Activated CD4-positive, alpha-beta memory T cell treated with anti-CD3 and anti-CD28 coated beads for 36 hours (primary cell): Measurements from ENCODE around the gene CBX7. TPM values are rescaled to one million over a fixed set of nuclear protein-coding genes. Genes with fewer than 3 reads are reported as not detected.

Experiments used
- CTCF ChIA-PET: fragments of 350-600 bp; sonication (Branson Sonifier 250); formaldehyde crosslinking; loops from one replicate; lab custom pipeline; 2021; ENCODE audit warnings: antibody characterized with exemption, inconsistent platforms; lab: Charles Lee
- POLR2A ChIA-PET: fragments of 350-600 bp; sonication (Branson Sonifier 250); formaldehyde crosslinking; loops from one replicate; lab custom pipeline; 2021; ENCODE audit warnings: antibody characterized with exemption; lab: Charles Lee
- DNase-seq: peaks from one replicate; pipeline ENCODE4 v3.0.0-alpha.2; 2020
- H3K27ac Mint-ChIP-seq: one replicate; pipeline ENCODE4 v1.8.0; 2021; ENCODE audit warnings: mixed read lengths
- H3K27me3 Mint-ChIP-seq: one replicate; pipeline ENCODE4 v1.8.0; 2021; ENCODE audit warnings: mixed read lengths
- H3K36me3 Mint-ChIP-seq: one replicate; pipeline ENCODE4 v1.8.0; 2021; ENCODE audit warnings: mixed read lengths
- H3K4me1 Mint-ChIP-seq: one replicate; pipeline ENCODE4 v1.8.0; 2021; ENCODE audit warnings: low read depth, mixed read lengths
- H3K4me3 Mint-ChIP-seq: one replicate; pipeline ENCODE4 v1.8.0; 2021; ENCODE audit warnings: mild to moderate bottlenecking, mixed read lengths
- H3K9me3 Mint-ChIP-seq: one replicate; pipeline ENCODE4 v1.8.0; 2021; ENCODE audit warnings: mixed read lengths
- intact Hi-C: fragments of 100-400 bp; cut with micrococcal nuclease; formaldehyde crosslinking; loops from one replicate; pipeline ENCODE4 v1.15.1; 2023
- total RNA-seq, 2 experiments: library from RNA; stranded (reverse); gene quantifications; one replicate each; pipeline ENCODE4 v1.2.3, GENCODE V29; 2021

Gene CBX7
- total RNA-seq, 2 experiments from 2014 or later = 35.7 to 37.7 TPM

DNA sequence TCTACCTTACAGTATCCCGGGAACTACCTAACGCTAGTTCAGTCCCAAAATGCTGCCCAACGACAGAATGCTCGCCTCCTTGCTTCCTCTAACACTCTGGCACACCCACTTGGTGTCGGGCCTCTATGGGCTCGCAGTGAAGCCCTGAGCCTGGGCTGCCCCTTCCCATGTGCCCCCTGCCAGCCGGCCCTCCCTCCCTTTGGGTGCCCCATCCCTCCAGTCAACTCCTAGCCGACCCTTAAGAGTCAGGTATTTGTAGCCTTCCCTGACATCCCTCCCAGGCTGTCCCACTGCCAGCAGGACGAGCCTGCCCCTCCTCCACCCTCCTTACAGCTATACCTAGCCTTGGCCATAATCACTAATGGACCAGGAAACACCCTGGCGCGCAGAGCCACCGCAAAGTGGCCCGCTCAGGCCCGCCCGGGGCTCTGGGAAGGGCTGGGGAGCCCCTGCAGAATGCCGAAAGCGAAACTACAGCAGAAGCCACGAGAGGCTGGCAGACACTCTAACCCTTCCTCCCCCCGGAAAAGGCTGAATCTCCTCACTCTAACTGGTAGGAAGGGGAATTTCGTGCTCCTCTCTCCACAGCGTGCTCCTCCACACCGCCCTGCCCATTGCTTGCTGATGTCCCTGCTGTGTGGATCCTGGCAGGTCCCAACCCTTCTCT is 8.2 kb downstream of the CBX7 start:
- Mint-ChIP-seq H3K4me1 (peaks cover 31% of the 10 kb centered on the region), H3K27ac (peak overlapping the region; percentile 85), H3K4me3 (peak overlapping the region; percentile 87), H3K27me3 (no peaks in the 10 kb centered on the region), H3K9me3 (no peaks in the 10 kb centered on the region), H3K36me3 (no peaks in the 10 kb centered on the region)
- DNase-seq = peak; percentile 73
- POLR2A ChIA-PET = interaction anchor here (1.3 kb wide), 1 partner anchor 174 kb away, joined by 3 read pairs; no protein-coding TSS in a partner anchor
- intact Hi-C loops = loop anchor here (1.0 kb wide), 1 partner anchor 8 kb away; the partner anchor contains the start of gene CBX7
- CTCF ChIA-PET = interaction anchor here (2.3 kb wide), 1 partner anchor 26 kb away, joined by 5 read pairs; no protein-coding TSS in a partner anchor

DNA sequence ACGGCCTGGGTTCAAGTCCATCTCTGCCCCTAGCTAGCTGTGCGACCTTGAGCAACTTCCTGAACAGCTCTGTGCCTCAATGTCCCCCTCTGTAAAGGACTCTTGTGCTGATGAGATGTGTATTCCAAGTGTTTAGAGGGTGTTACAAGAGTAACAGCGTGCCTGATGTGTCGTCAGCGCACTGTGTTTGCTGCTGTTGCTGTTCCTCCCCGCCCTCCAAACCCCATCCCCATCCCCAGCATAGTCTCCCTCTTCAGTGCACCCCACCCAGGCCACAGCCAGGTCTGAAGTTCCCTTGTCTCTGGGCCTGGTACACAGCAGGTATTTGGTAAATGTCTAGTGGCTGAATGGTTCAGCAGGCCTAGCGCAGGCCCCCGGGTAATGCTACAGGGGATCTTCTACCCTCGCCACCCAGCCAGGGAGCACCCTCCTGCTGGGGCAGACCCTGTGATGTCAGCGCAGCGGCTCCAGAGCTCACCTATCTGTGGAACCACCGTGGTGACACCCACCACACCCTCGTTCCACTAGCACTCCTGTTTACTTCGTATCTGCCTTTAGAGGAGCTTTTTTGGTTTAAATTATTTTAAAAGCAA is 10.3 kb downstream of the CBX7 start:
- ChIA-PET CTCF (interaction anchor here (1.1 to 2.3 kb wide), 5 partner anchors 7 to 373 kb away, joined by 3 to 8 read pairs (median 5); no protein-coding TSS in a partner anchor), POLR2A (interaction anchor here (1.0 kb wide), 1 partner anchor 24 kb away, joined by 3 read pairs; no protein-coding TSS in a partner anchor)
- no peak overlapping the region for H3K27ac Mint-ChIP-seq

DNA sequence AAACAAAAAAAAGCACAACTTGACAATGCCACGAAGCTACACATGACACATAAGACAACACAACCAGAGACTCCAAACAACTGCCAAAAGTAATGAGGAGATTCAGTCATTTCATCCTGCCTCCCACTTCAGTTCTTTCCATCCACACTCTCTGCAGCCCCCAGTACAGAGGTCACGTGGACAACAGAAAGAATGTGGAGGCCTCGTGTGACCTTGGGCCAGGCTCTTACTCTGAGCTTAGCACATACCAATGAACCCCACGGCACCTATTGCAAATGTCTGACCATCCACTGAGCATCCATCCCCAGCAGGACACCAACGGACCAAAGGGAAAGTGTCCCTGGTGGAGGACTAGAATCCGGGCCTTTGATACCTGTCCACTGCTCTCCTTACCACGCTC is 12.5 kb downstream of the CBX7 start:
- CTCF ChIA-PET = no interaction called here
- H3K27me3 Mint-ChIP-seq = no peaks in the 10 kb centered on the region
- H3K4me1 Mint-ChIP-seq = peaks cover 7% of the 10 kb centered on the region
- H3K36me3 Mint-ChIP-seq = peaks cover 2% of the 10 kb centered on the region
- no peak for DNase-seq
- no peak overlapping the region for H3K4me3 Mint-ChIP-seq
- H3K27ac Mint-ChIP-seq = no peak overlapping the region
- no peaks in the 10 kb centered on the region for H3K9me3 Mint-ChIP-seq
- POLR2A ChIA-PET = no interaction called here
- intact Hi-C loops = no loop called here

More for the DNA sequence above, 10.3 kb downstream of the CBX7 start:
- intact Hi-C loops = no loop called here
- Mint-ChIP-seq H3K27me3 (no peaks in the 10 kb centered on the region), H3K36me3 (peaks cover 2% of the 10 kb centered on the region), H3K9me3 (no peaks in the 10 kb centered on the region), H3K4me1 (peaks cover 16% of the 10 kb centered on the region), H3K4me3 (no peak overlapping the region)
- no peak for DNase-seq

DNA sequence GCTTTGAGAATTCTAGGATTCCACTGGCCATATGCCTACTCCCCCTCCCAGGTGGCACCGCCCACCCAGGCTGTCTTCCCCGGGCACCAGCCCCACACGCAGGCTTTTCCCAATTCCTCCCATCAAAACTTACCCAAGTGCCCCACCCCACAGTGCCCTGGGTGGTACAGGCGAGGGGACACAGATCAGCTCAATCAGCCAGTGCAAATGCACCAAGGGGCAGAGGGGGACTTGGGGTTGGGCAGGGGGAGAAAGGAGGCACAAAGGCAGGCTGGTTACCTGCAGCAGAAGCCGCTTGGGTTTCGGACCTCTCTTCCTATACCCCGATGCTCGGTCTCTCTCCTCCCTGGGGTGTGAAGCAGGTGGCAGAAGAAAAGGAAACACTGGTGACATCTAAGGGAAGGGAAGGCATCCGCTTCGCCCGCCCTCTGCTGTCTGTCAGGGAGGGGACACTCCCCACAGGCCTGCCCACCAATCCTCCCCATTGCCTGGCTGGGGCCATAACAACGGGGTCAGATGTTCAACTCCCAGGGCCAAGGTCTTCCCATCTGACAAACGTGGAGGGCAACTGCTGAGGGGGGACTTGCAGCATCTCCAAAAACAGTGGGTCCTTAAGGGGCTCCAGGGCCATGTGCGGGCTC is 14.0 kb downstream of the CBX7 start:
- H3K36me3 Mint-ChIP-seq = peaks cover 2% of the 10 kb centered on the region
- H3K4me3 Mint-ChIP-seq = no peak overlapping the region
- intact Hi-C loops = no loop called here
- no peak overlapping the region for H3K27ac Mint-ChIP-seq
- H3K27me3 Mint-ChIP-seq = no peaks in the 10 kb centered on the region
- CTCF ChIA-PET = no interaction called here
- no peaks in the 10 kb centered on the region for H3K4me1 Mint-ChIP-seq
- no peak for DNase-seq
- no peaks in the 10 kb centered on the region for H3K9me3 Mint-ChIP-seq
- POLR2A ChIA-PET = interaction anchor here (0.7 kb wide), 1 partner anchor 35 kb away, joined by 4 read pairs; no protein-coding TSS in a partner anchor

DNA sequence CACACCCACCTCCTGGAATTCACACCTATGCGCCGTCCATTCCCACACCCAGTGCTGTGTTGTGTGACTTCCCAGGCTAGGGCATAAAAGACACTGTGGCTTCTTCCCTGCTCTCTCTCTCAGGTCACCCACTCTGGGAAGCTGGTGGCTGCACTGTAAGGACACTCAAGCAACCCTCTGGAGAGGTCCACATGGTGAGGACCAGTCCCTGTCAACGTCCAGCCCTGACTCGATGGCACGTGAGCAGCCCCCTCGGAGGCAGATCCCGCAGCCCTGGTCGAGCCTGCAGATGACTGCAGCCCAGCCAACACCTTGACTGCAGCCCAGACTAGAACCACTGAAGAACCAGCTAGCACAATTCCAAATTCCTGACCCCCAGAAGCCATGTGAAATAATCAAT is 16.2 kb downstream of the CBX7 start:
- ChIA-PET POLR2A (no interaction called here), CTCF (interaction anchor here (1.2 to 2.0 kb wide), 3 partner anchors 35 to 170 kb away, joined by 3 to 6 read pairs (median 3); partner anchors contain the start of gene APOBEC3C)
- Mint-ChIP-seq H3K27me3 (no peaks in the 10 kb centered on the region), H3K36me3 (peaks cover 2% of the 10 kb centered on the region), H3K27ac (no peak overlapping the region), H3K4me1 (no peaks in the 10 kb centered on the region), H3K4me3 (no peak overlapping the region), H3K9me3 (no peaks in the 10 kb centered on the region)
- intact Hi-C loops = no loop called here
- no peak for DNase-seq

DNA sequence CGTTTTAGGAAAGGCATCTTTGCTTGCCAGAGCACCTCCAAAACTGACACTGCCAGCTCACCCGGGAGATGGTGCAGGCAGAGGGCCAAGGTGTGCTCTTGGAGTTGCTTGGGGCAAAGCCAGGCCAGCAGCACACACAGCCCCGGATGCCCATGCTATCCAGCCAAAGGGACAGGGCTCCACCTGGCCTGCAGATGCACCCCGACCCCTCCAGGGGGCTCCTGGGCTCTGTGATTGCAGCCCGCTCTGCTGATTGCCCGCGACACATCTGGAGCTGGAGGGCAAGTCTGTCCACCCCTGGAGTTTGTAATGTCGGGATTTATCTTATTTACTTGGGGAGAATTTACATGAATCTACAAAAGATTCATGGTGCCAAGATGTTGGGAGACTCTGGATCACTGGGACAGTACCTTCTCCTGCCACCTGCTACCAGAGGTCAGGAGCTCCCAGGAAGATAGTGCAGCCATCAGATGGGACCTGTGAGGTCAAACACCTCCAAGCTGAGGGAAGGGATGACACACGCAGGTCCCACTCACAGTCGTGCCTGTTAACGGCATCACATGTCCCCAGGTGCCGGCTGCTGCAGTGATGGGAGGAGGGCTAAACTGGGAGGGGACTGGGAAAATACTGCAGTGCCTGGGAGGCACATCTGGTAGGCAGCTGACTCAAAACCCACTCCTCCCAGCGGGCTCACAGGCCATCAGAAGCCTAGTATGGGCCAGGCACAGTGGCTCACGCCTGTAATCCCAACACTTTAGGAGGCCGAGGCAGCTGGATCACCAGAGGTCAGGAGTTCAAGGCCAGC is 17.2 kb downstream of the CBX7 start:
- ChIA-PET POLR2A (no interaction called here), CTCF (interaction anchor here (0.5 to 2.0 kb wide), 11 partner anchors 8 to 1498 kb away, joined by 3 to 6 read pairs (median 3); partner anchors contain the start of gene APOBEC3C)
- no peaks in the 10 kb centered on the region for H3K9me3 Mint-ChIP-seq
- no peaks in the 10 kb centered on the region for H3K4me1 Mint-ChIP-seq
- intact Hi-C loops = no loop called here
- no peaks in the 10 kb centered on the region for H3K27me3 Mint-ChIP-seq
- DNase-seq = peak; percentile 54
- H3K4me3 Mint-ChIP-seq = no peak overlapping the region
- H3K27ac Mint-ChIP-seq = no peak overlapping the region
- H3K36me3 Mint-ChIP-seq = peaks cover 2% of the 10 kb centered on the region

DNA sequence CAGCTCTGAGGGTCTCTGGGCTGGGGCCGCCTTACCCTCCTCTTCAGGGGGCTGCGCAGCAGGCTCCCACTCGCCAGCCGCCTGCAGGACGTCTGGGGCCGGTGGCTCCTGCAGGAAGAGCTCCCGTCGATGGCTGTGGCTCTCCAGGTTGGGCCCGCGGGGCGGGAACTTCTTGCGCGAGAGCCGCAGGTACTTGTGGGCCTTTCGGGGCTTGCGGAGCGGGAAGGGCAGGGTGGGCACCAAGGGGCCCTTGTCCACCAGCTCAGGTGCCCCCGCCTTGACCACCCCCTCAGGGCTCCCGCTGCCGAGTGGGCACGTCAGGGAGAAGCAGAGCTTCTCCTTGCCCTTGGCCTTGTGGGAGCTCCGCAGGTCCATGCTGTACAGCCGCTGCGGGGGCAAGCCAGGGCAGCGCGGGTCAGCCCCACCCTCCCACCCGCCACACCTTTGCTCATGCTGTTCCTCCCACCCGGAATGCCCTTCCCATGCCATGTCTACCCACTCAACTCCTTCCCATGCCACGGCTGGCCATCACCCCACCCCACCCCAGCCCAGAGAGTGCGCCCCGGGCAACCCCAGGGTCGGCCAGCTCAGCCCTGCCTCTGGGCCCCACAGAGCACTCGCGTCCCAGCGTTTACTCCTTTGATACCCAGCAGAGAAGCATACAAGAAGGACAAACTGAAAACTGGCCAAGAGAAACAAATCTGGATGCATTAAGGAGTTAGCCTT is 18.0 kb downstream of the CBX7 start:
- Mint-ChIP-seq H3K4me1 (no peaks in the 10 kb centered on the region), H3K9me3 (no peaks in the 10 kb centered on the region), H3K27me3 (no peaks in the 10 kb centered on the region), H3K4me3 (no peak overlapping the region), H3K36me3 (peaks cover 2% of the 10 kb centered on the region), H3K27ac (no peak overlapping the region)
- DNase-seq = no peak
- CTCF ChIA-PET = interaction anchor here (0.5 to 2.0 kb wide), 7 partner anchors 8 to 1499 kb away, joined by 3 to 6 read pairs (median 3); partner anchors contain the start of gene APOBEC3C
- intact Hi-C loops = no loop called here
- POLR2A ChIA-PET = no interaction called here

DNA sequence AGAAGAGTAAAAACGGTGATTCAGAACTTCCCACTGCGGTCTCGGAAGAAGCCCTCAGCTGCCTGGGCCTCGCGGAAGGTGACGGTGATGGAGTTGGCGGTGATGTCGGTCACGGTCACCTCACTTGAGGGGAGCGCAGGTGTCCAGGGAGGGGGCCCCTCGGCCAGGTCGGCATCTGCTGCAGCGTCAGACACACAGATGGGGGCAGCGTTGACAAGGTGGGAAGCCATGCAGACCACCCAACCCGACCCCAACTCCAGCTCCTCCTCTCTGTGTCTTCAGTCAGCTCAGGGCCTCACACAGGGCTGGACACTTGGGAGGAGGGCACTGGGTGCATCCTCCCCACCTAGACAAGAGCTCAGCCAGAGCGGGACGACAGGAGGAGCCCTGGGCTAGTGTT is 18.6 kb downstream of the CBX7 start:
- Mint-ChIP-seq H3K4me3 (no peak overlapping the region), H3K27me3 (no peaks in the 10 kb centered on the region), H3K27ac (no peak overlapping the region), H3K36me3 (peaks cover 2% of the 10 kb centered on the region), H3K9me3 (no peaks in the 10 kb centered on the region), H3K4me1 (peaks cover 2% of the 10 kb centered on the region)
- ChIA-PET POLR2A (no interaction called here), CTCF (interaction anchor here (0.6 to 1.5 kb wide), 2 partner anchors 16 to 131 kb away, joined by 3 read pairs; no protein-coding TSS in a partner anchor)
- intact Hi-C loops = no loop called here
- no peak for DNase-seq

DNA sequence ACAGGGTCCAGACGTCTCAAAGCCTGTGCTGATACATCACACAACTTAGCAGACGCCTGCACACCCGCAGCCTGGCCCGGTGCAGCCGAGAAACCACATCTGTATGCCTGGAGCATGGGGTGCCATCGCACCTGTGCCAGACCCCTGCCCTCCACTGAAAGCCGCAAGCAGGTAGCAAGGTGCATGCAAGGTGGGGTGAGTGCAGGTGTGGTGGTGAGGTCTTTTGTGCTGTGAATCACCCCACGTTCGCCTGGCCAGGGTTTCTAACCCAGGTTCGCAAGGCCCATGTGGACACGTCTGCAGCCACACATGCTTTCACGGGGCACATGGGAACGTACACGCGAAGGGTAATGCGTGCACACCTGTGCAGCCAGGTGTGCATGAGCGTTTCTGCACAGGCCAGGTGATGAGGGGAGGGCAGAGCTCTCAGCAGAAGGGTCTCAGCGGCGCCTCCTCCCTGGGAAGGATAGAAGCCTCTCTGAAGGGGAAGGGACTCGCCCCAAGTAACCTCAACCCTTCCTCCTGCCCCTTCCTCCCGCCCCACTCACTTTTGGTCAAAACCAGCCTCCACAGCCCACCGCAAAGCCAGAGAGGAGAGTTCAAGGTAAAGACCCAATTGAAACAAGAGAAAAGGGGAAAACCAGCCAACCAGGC is 19.5 kb downstream of the CBX7 start:
- H3K27me3 Mint-ChIP-seq = no peaks in the 10 kb centered on the region
- no peaks in the 10 kb centered on the region for H3K9me3 Mint-ChIP-seq
- H3K4me3 Mint-ChIP-seq = no peak overlapping the region
- no peaks in the 10 kb centered on the region for H3K36me3 Mint-ChIP-seq
- DNase-seq = no peak
- peaks cover 8% of the 10 kb centered on the region for H3K4me1 Mint-ChIP-seq
- CTCF ChIA-PET = no interaction called here
- H3K27ac Mint-ChIP-seq = no peak overlapping the region
- intact Hi-C loops = no loop called here
- POLR2A ChIA-PET = no interaction called here

DNA sequence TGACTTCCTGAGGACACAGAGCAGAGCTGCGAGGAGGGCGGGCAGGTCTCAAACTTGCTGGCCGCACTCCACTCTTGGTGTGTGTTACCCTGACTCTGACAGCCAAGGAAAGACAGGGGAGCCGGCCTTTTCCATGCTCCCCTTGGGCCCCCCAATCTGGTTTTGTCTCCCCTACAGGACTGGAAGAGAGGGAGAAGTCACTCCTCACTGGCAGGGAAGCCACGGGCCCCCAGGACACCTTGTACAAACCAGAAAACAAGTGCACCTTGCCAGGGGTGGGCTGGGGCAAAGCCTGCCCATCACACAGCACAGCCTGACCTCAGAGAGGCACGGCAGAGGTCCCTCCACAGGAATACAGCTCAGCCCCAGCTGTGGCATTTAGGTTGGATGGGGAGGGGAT is 20.2 kb downstream of the CBX7 start:
- ChIA-PET CTCF (no interaction called here), POLR2A (no interaction called here)
- H3K27ac Mint-ChIP-seq = no peak overlapping the region
- intact Hi-C loops = no loop called here
- peaks cover 8% of the 10 kb centered on the region for H3K4me1 Mint-ChIP-seq
- no peaks in the 10 kb centered on the region for H3K9me3 Mint-ChIP-seq
- no peak overlapping the region for H3K4me3 Mint-ChIP-seq
- no peaks in the 10 kb centered on the region for H3K27me3 Mint-ChIP-seq
- no peak for DNase-seq
- no peaks in the 10 kb centered on the region for H3K36me3 Mint-ChIP-seq
